Body of pancreas (tissue), 4 donors: Measurements from ENCODE around the gene HOXD8.

ENCODE experiments used
- POLR2A ChIP-seq, 3 donors: fragments of 450-650 bp; IDR thresholded peaks; one replicate each; pipeline ENCODE4 v1.6.1; 2016; ENCODE audit warnings: antibody characterized with exemption in 3 of 3, mild to moderate bottlenecking in 2 of 3
- TF ChIP-seq, protein P1 (sequence below), 7 experiments: fragments of 450-650 bp in 4 of 7; fragments of 200-600 bp in 3 of 7; sonication (generic) in 3 of 7; IDR thresholded peaks; one replicate each; pipeline ENCODE4 v1.5.1; 2016 to 2019; ENCODE audit warnings: antibody characterized with exemption in 7 of 7

DNA sequence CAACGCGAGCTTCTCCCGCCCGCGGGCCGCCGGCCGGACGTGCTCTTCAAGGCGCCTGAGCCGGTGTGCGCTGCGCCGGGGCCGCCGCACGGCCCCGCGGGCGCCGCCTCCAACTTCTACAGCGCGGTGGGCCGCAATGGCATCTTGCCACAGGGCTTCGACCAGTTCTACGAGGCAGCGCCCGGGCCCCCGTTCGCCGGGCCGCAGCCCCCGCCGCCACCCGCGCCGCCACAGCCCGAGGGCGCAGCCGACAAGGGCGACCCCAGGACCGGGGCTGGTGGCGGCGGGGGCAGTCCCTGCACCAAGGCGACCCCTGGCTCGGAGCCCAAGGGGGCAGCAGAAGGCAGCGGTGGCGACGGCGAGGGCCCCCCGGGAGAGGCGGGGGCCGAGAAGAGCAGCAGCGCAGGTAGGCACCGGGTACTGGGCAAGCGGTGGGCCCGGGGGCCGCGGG, 21.7 kb upstream of the HOXD8 start:
- TF ChIP-seq, protein P1, sequence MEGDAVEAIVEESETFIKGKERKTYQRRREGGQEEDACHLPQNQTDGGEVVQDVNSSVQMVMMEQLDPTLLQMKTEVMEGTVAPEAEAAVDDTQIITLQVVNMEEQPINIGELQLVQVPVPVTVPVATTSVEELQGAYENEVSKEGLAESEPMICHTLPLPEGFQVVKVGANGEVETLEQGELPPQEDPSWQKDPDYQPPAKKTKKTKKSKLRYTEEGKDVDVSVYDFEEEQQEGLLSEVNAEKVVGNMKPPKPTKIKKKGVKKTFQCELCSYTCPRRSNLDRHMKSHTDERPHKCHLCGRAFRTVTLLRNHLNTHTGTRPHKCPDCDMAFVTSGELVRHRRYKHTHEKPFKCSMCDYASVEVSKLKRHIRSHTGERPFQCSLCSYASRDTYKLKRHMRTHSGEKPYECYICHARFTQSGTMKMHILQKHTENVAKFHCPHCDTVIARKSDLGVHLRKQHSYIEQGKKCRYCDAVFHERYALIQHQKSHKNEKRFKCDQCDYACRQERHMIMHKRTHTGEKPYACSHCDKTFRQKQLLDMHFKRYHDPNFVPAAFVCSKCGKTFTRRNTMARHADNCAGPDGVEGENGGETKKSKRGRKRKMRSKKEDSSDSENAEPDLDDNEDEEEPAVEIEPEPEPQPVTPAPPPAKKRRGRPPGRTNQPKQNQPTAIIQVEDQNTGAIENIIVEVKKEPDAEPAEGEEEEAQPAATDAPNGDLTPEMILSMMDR (IDR thresholded peaks at IDR 0.05), result no peak
- no peak for TF ChIP-seq POLR2A (IDR thresholded peaks at IDR 0.05)
